GM18508 (cell line): Measurements from ENCODE around the gene TATDN2.

Source experiments
- ATAC-seq: cut with Tn5 transposase; IDR thresholded peaks from one replicate; pipeline ENCODE4 v1.9.1; 2021; ENCODE audit warnings: moderate number of reproducible peaks; ENCODE audit not compliant: insufficient read depth, unreplicated experiment

TATDN2 gene

DNA sequence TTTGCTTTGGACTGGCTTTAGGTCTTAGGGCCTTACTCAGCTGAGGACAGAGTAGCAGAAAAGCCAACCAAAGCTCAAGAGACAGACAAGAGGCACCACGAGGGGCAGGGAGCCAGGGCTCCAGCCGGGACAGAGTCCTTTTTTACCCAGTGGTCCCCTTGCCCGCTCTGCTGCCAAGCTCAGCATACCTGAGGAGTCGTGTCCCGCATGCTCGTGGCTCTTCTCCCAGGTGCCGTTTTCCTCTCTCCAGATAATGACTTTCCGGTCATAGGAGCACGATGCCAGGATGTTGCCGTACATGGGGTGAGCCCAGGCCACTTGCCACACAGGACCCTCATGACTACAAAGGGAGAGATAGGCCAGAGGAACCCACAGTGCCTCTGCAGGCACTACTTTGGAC is 64.1 kb downstream of the TATDN2 start:
- ATAC-seq: no peak

DNA sequence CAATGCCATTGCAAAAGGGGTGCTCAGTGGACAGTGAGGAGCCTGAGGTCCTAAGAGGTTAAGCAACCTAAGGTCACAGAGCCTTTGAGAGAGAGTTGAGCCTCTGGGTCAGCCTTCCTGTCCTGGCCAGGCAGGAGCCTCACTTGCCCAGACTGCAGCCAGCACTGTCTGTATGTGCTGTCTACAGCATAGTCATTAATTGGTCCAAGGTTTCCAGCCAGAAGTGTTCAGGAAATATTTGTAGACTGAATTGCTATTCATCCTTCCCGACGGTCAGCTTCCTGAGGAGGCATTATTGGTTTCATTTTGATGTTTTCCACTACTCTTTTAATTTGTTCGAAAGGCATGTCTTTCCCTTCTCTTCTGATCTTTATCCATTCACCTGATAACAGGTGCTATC is 64.6 kb downstream of the TATDN2 start:
- ATAC-seq: no peak

DNA sequence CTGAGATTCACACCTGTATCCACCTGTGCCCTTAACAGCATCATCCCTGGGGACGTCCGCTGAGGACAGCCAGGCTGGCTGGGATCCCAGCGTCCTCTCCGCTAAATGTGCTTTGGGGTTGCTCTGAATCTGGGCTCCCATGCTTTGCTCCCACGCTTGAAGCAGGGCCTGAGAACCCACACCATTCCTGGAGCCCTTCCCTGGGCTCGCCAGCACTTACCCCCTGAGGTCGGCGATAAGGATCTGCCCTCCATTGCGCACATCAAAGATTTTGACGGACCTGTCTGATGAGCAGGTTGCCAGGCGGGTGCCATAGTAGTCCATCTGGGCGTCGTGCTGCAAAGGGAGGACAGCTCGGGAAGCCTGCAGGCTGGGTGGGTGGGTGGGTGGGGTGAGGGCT is 66.8 kb downstream of the TATDN2 start:
- no peak for ATAC-seq

DNA sequence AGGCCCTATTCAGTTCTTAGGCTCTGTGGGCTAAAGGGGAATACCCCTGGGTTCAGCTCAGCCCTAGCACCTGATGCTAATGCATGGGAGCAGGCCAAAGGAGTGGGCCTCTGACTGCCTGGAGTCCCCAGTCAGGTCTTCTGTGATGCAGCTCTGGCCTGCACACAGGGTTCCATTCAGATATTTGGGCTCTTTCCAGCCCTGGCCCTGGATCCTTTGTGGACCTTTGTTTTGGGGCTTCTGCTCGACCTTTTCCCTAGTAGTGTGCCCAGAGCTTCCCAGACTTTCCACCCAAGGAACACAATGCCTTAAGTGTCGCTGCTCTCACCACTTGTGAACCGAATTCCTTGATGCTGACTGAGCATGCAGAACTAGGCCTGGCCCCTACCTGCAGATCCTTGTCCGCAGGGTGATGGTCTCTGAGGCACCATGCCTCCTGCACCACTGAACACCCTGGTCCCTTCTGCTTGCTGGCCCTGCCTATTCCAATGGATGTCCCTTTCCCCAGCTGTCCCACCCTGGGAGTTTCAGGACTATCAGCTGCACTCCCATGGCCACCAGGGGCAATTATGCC is 67.6 kb downstream of the TATDN2 start:
- ATAC-seq: no peak

DNA sequence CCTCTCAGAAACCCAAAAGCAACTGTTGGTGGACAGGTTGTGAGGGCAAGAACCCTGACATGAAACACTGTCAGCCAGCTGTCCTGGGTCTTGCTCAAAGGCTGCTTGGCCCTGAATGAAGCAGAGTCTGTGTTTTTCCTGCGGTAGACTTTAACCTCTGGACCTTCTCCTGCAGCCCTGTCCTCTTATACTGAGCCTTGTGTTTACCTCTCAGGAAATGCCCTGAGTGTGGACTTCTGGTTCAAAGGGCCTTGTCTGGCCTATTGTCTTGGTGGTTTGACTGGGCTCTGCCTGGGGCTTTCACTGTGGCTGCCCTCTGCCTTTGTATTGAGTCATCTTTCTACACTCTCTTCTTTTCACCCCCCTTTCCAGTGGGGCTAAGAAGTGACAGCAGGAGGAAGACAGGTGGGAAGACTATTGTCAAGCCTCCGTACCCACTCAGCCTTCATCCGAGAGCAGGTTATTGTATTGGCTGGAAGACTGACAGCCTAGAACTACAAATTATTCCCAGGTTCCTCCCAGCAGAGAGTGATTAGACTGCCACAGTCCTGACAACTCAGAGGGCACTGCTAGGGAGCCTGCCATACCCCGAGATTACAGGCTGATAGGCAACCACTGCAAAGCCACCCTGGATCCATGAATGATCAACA is 69.2 kb downstream of the TATDN2 start:
- no peak for ATAC-seq

DNA sequence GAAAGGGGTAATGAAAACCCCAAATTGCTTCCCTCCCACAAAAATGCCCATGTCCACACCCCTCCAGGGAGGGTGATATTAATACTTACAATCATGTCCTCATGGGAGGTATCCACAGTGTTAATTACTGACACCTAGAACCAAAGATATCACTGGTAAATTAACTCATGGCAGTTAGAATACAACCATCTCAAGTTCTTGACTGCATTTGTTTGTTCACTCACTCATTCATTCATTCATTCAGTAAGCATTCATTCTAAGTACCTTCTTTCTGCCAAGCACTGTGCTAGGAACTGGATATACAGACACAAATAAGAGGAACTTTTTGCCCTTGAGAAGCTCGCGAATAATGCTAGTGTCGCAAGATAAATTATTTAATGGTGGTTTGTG is 69.7 kb downstream of the TATDN2 start:
- no peak for ATAC-seq

DNA sequence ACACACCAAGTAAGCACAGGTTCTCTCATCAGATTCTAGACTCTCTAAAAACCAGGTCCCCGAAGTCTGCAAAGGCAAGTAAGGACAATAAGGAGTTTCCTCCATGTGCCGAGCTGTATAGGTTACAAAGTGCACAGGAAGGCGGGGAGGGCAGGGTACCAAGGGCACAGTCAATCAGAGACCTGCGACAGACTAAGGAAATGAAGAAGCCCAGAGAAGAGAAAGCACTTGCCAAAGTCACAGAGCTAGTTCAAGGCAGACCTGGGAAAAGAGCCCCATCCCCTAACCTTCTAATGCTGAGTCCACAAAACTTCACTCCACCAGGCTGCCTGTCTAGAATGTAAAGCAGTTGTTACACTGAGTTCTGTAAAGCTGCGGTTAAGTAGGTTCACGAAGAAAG is 71.0 kb downstream of the TATDN2 start:
- ATAC-seq: no peak

DNA sequence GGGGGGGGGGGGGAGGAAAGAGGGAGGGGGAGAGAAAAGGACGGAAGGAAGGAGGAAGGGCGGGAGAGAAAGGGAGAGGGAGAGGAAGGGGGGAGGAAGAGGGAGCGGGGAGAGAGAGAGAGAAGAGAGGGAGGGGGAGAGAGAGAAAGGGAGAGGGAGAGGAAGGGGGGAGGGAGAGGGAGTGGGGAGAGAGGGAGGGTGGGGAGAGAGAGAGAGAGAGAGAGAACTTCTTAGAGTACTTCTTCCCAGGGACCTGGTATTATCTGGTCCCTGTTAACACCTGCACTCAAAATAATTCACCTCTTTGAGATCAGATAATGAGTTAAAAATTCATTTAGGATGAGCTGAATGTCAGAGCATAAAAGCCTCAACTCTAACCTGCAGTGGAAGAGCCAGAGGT is 71.5 kb downstream of the TATDN2 start:
- ATAC-seq: no peak

DNA sequence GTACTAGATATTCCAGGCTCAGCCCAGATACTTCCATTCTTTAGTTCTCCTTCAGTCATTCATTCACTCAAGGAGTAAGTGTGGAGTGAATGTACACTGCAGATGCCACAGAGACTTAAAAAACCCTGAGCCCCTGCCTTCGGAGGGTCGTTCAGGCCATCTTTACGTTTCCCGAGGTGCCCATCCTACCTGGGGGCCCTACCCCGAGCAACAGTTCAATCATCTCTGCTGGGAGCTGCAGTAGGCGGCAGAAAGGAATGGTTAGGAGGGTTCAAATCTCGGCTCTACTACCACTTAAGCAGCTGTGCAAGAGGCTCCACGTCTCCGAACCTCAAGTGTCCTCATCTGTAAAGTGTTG is 72.0 kb downstream of the TATDN2 start:
- no peak for ATAC-seq

DNA sequence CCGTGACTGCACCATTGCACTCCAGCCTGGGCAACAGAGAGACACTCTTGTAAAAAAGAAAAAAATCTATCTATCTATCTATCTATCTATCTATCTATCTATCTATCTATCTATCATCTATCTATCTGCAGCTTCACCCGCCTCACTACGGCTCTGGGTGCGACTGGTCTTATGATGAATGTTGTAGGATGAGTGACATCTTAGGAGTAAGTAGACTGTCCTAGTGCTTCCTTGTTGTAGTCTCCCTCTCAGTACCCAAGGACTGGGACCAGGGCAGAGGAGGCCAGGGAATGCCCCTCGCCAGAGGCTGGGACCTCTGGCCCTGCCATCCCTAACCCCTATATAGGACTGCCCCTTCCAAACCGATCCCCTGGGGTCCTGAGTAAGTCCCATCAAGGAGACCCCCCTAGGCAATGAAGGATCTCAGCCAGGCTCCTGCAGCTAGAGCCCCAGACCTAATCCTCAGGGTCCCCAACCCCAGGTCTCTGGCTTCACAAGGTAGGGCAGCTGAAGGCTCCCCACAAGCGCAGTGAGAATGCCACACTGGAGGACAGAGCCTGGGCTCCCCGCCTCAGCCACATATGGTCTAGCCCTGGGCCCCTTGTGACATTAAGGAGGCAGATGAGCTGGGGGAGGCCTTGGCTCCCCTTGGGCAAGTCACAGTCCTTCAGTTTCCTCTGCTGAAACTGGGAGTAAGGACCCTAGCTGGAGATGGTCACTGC is 73.5 kb downstream of the TATDN2 start:
- no peak for ATAC-seq

DNA sequence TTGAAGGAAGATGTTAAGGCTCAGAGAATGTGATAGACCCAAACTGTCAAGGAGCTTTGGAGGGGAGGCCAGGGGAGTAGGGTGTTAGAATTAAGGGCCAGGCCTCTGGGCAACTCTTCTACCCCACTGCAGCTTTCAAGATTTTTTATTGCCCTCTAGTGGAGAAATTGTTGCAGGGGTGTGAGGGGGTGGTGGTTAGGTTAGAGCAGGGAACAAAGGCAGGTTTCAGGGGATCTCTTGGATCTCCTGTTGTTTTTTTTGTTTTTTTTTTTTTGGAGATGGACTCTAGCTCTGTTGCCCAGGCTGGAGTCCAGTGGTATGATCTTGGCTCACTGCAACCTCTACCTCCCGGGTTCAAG is 74.1 kb downstream of the TATDN2 start:
- no peak for ATAC-seq

DNA sequence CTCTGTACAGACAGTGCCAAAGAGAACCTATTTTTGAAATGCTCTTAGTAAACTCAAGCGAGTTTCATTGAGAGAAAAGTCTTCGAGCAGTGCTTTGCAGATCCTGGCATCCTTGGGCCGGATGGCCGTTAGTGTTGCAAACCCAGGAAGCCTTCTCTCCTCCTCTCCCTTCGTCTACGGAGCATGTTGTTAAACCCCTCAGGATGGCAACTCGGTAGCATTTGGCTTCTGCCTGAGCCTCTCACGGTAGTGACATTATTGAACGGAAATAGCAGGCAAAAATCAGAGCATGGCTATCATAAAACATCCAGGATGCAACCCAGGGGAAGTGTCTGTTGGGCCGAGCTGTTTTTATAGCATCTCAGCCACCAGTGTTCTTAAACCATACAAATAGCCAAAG is 79.3 kb downstream of the TATDN2 start:
- ATAC-seq: no peak

DNA sequence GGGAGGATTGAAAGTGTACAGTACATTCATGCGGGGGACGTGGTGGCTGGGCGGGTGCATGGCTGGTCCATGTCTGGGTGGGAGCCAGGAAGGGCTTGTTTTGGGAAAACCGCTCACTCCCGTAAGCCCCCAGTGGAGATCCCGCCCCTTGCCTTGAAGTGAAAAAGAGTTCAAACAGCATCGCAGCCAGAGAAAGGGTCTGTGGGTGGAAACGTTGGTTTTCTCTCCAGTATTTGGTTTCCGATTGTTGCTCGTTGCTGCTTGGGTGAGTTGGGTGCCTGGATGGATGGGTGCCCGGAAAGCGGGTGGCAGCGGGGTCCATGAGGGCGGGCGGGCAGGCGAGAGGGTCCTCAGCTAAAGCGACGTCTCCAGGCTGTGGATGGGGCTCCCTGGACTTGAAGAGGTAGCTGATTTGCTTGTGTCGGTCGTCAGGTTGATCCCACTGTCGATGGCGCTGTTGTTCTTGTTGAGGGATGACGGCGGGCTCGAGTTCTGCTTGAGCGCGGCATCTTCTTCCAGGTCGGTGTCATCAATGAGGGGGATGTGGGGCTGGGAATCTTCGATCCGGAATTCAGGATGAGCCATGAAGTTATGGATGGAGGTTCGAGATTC is 80.3 kb downstream of the TATDN2 start:
- ATAC-seq: no peak

DNA sequence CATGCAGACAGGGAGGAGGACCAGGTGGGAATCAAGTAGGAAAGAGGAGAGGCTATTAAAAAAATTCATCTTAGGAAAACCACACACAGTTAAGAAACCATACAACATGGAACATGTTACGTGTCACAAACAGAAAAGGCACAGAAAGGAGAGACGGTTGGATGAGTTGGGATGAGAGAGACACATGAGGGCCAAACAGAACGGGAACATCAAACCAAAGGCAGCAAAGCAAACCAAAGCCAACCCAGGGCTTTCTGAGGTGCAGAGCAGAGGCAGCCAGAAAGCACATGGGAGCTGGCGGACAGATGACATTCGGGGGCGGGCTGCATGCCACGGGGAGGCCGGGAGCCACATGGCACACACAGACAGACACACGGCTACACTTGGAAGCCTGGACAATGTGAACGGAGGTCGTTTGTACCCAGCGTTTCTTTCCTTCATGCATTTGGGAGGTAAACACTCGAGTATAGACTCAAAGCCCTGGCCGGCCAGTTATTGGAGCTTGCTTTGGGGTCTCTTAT is 81.3 kb downstream of the TATDN2 start:
- no peak for ATAC-seq

DNA sequence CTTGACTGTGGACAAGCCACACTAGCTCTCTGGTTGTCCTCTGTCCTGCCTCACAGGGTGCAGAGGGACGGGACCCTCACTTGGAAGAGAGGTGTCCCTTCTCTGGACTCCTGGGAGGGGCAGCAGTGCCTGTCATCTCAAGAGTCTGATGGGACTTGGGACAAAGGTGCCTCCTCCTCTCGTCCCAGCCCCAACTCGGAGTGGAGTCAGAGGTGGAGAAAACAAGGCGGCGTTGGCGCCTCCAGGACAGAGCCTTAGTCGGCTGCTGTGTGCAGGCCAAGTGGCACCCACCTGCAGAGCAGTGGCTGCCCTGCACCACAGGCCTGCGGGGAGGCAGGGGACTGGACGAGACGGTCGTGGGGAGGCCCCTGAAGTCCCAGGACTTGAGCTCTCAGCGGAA is 82.1 kb downstream of the TATDN2 start:
- ATAC-seq: no peak
